GM18858 (cell line): Measurements from ENCODE around the gene SMTNL2.

Experiments
- ATAC-seq: cut with Tn5 transposase; IDR thresholded peaks from one replicate; pipeline ENCODE4 v1.9.1; 2021; ENCODE audit not compliant: unreplicated experiment

SMTNL2 gene

GRCh38 chr17:4545217-4545951 lies 38.9 kb upstream of the SMTNL2 start:
- ATAC-seq: no peak

GRCh38 chr17:4547118-4547906 lies 37.0 kb upstream of the SMTNL2 start:
- no peak for ATAC-seq

GRCh38 chr17:4548061-4548461 lies 36.3 kb upstream of the SMTNL2 start:
- no peak for ATAC-seq

GRCh38 chr17:4548721-4549531 lies 35.4 kb upstream of the SMTNL2 start:
- ATAC-seq: no peak

GRCh38 chr17:4549781-4550533 lies 34.4 kb upstream of the SMTNL2 start:
- ATAC-seq: no peak

GRCh38 chr17:4550534-4551039 lies 33.7 kb upstream of the SMTNL2 start:
- no peak for ATAC-seq

- ATAC-seq: no peak
Observed at GRCh38 chr17:4551141-4551540, 33.2 kb upstream of the SMTNL2 start.

GRCh38 chr17:4551796-4552525 lies 32.4 kb upstream of the SMTNL2 start:
- ATAC-seq: no peak

- no peak for ATAC-seq
Observed at GRCh38 chr17:4553669-4554068, 30.7 kb upstream of the SMTNL2 start.

- no peak for ATAC-seq
Observed at GRCh38 chr17:4554441-4554996, 29.8 kb upstream of the SMTNL2 start.

GRCh38 chr17:4554997-4555799 lies 29.1 kb upstream of the SMTNL2 start, which contains the start of gene MYBBP1A:
MYBBP1A (minus strand) TSS chr17:4555384; CDS start chr17:4555324, 60 bp downstream.
- peak; percentile 57 for ATAC-seq

GRCh38 chr17:4555873-4556759 lies 28.2 kb upstream of the SMTNL2 start:
- ATAC-seq: no peak

GRCh38 chr17:4556996-4557395 lies 27.3 kb upstream of the SMTNL2 start:
- no peak for ATAC-seq

GRCh38 chr17:4557626-4558346 lies 26.5 kb upstream of the SMTNL2 start:
- no peak for ATAC-seq

- no peak for ATAC-seq
Observed at GRCh38 chr17:4558347-4558971, 25.9 kb upstream of the SMTNL2 start.

- no peak for ATAC-seq
Observed at GRCh38 chr17:4559139-4559791, 25.1 kb upstream of the SMTNL2 start.
